Uterus (tissue), 2 donors: ENCODE results near the gene RASGRF1.

Experiments used
- CTCF ChIP-seq, 4 experiments: fragments of 200-600 bp in 2 of 4; fragments of 450-650 bp in 2 of 4; sonication (generic) in 2 of 4; IDR thresholded peaks; one replicate each; pipeline ENCODE4 v1.5.1; 2016 to 2019; ENCODE audit warnings: antibody characterized with exemption in 4 of 4, mild to moderate bottlenecking in 2 of 4, moderate library complexity in 1 of 4
- POLR2A ChIP-seq, 2 donors: fragments of 450-650 bp; IDR thresholded peaks; one replicate each; pipeline ENCODE4 v1.6.1; 2016; ENCODE audit warnings: antibody characterized with exemption in 2 of 2, mild to moderate bottlenecking in 1 of 2, moderate library complexity in 1 of 2

- TF ChIP-seq POLR2A (IDR thresholded peaks at IDR 0.05) = no peak
- TF ChIP-seq CTCF (IDR thresholded peaks at IDR 0.05) = no peak
Measured at GRCh38 chr15:79115986-79116665, 25.5 kb upstream of the RASGRF1 start.
